Right lobe of liver (tissue), 4 donors: ENCODE results near the gene GPATCH1.
"Not testable (repeated sequence)": the region's sequence is repeated elsewhere in the genome, so short reads cannot be mapped to it uniquely, and the experiment has no call there.

Experiments
- CTCF ChIP-seq, 4 donors: fragments of 200-600 bp in 3 of 4; fragments of 450-650 bp in 1 of 4; IDR thresholded peaks; one replicate each; pipeline versions ENCODE4 v1.5.1 to v1.8.0; 2016 to 2022; ENCODE audit warnings: antibody characterized with exemption in 4 of 4, mild to moderate bottlenecking in 2 of 4
- POLR2A ChIP-seq: fragments of 450-650 bp; IDR thresholded peaks from one replicate; pipeline ENCODE4 v1.6.1; 2017; ENCODE audit warnings: antibody characterized with exemption, mild to moderate bottlenecking
- donor health status: DM: no; HTN: no; CAD: no.
- donor health status: DM: no; HTN: no; CAD: no.
- donor health status: DM: no; HTN: yes; CAD: no.

- TF ChIP-seq CTCF (IDR thresholded peaks at IDR 0.05); POLR2A: not testable (repeated sequence)
Observed at GRCh38 chr19:33126712-33127111, 45.7 kb downstream of the GPATCH1 start.
